GM12874 (cell line): Measurements from ENCODE around the gene RNF39.

ENCODE experiments used
- TF ChIP-seq, protein P1 (sequence below): IDR thresholded peaks from 2 replicates; pipeline ENCODE4 v1.5.1; 2011; ENCODE audit warnings: low read depth, mild to moderate bottlenecking, control low read depth, low read length, moderate library complexity; ENCODE audit not compliant: insufficient read depth

Gene RNF39

DNA sequence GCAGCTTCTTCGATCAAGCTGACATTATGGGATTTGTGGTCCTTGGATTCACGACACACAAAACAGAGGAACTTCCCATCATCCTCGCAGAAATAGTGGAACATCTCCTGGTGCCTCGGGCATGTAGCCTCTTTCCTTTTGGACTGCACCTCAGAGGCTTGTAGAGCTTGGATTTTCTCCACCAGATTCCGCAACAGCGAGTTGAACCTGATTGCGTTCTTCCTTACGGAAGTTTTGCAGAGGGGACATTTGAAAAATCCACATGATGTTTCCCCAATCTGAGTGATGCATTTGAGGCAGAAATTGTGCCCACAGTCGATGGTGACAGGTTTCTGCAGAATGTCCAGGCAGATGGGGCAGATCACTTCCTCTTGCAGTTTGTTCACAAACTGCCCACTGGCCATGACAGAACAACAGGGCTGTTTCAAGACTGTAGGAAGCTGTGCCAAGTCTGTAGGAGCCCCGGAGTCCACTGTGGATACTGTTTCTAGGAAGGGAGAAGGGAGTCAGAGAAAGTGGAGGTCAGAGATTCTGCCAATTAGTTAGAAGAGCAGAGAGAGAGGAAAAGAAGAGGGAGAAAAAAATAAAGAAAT lies 36.9 kb upstream of the RNF39 start:
- TF ChIP-seq, protein P1, sequence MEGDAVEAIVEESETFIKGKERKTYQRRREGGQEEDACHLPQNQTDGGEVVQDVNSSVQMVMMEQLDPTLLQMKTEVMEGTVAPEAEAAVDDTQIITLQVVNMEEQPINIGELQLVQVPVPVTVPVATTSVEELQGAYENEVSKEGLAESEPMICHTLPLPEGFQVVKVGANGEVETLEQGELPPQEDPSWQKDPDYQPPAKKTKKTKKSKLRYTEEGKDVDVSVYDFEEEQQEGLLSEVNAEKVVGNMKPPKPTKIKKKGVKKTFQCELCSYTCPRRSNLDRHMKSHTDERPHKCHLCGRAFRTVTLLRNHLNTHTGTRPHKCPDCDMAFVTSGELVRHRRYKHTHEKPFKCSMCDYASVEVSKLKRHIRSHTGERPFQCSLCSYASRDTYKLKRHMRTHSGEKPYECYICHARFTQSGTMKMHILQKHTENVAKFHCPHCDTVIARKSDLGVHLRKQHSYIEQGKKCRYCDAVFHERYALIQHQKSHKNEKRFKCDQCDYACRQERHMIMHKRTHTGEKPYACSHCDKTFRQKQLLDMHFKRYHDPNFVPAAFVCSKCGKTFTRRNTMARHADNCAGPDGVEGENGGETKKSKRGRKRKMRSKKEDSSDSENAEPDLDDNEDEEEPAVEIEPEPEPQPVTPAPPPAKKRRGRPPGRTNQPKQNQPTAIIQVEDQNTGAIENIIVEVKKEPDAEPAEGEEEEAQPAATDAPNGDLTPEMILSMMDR = no peak

DNA sequence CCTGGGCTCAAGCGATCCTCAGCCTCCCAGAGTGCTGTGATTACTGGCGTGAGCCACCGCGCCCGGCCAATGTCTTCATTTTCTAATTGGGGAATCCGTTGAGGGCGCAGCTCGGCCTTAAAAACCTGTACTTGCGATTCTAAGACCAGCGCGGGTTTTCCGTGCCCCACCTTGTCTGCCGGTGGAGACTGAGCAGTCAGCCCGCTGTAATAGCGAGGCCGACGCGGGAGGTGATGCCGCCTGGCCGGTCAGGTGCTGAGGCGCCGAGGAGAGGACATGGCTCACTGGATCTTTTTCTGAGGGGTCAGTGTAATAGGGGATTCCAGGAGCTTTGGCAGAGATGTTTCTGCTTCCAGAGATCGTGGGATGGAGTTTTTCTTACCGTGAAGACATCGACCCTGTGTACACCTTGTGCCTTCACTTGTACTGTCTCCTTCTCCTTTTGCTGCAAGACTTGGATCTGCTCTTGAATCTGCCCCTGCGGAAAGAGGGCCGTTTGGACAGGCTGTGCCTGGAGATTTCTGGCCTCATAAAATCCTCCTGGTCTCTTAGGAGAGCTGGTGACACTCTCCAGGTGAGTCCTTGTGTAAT lies 35.8 kb upstream of the RNF39 start:
- TF ChIP-seq, protein P1 = no peak

DNA sequence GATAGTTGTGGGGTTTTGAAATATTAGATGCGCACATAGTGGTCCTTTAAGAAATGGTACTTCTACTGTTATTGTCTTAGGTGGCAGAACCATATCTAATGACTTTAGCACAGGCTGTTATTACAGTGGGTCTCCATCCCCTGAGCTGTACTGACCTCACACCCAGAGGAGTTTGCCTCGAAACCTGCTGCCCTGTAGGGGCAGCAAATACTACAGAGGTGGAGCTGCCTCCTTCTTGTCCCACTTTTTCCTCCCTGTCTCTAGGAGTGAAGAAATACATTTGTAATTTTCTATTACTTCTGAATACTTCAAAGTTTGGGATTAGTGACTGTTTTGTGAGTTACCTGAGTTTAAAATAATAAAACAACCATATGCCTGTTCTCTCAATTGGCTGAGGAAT lies 29.1 kb upstream of the RNF39 start:
- TF ChIP-seq, protein P1 = no peak

DNA sequence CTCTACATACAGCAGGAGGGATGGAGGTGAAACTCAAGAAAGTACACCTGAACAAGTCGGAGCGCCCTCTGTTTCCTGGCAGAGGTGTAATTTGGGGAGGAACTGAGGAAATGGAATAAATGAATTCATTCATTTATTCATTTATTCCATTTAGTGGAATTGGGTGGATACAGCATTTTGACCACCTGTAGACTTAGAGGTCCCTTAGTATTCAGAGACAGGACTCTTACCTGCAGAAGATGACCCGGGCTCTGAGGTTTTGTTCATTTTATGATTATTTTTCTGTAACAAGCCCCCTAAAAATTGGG lies 28.3 kb upstream of the RNF39 start:
- TF ChIP-seq, protein P1 = no peak

DNA sequence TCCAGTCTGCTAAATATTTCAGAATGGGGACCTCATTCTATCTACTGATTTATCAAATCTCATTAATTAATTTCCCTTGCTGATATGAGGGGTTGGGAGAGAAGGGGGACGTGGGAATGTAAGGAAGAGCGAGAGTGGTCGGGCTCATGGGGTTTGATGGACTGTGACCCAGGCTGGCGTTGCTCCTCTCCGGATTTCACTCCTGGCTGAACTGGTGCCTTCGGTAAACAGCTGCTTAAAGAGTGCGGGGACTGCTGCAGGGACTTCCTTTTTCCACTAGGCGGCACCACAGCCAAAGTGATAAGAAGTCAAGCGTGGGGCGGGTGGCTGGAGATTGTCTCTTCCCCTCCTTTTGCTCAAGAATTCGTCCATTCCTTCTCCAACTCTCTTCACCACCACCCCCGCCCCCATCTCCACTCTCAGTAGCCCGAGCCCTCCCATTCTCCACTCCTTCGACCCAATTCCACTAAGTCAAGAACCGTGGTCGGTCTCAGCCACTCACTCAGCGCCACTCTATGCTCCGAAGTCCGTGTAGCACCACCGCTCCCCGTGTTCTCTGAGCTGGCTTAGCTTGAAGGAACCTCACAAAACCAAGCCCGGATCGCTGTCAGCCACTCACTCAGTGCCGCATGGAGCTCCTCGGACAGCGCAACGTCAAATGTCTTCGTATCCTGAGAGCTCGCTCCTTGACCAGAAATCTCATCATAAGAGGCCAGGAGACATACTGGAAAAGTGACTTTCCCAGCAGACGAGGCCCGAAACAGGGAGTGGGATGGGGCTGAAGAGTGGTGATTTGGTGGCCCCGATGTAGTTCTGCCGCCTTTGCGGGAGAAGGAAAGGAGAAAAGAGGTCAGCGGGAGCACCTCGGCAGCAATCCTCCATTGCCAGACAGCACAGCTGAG lies 27.7 kb upstream of the RNF39 start:
- TF ChIP-seq, protein P1 = peak; percentile 96

DNA sequence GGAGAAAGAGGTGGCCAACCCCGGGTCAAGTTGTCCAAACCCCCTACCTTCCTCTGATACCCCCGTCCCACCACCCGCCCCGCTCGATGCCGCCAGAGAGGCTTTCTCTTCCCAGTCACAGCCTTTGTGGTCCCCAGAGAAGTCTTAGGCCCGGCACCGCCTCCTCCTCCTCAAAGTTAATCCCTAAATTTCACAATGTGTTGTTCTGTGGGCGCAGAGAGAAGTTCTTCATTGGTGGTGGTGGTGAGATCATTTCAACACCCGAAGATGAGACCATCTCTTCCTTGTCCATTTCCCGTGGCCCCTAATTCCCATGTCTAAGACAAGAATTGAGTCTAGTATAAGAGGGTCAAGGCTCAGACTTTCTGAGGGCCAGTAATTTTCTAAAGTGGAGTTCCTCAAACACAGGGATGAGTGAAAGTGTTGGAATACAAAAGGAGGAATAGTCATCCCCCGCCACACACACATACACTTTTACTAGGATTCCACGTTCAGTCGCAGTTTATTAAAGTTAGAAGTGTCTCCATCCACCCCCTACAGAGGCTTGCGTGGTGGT lies 26.9 kb upstream of the RNF39 start:
- TF ChIP-seq, protein P1 = no peak

DNA sequence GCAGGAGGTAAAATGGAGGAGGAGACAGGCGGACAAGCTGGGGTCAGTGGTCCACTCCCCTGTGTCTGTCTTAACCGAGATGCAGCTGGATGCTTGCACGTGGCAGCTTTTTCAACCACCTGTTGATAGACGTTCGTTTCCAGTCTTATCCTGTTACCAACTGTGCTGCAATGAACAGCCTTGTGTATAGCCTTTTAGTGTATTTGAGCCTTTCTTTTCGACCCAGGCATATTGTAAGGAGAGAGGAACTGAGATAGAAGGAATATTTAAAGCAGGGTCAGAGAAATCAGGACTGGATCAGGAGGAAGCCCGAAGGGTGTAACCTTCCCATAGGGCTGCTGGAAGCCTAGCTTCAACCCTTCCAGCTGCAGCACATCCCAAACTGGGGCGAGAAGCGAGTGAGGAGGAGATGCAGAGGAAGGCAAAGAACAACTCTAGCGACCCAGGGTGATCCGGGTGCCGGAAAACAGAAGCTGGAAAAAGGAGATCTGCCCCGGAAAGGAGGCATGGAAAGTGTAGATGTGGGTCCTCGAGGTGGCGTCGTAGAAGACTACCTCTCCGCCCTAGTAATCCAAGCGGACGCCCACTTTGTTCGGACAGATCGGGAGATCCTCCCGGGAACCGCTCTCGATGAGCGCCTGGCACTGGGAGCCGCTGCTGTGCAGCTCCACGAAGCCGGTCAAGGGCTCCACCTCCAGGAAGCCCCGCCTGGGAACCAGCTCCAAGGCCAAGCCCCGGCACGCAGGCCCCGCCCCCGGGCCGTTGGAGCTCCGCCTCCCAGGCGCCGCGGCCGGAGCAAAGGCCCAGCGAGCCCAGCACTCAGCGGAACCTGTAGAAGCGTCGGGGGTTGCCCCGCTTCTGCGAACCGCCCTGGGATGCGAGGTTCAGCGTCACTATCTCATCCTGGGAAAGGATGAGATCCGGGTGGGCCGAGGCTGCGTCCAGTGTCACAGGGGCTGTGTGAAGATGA lies 26.2 kb upstream of the RNF39 start:
- TF ChIP-seq, protein P1 = no peak
